ENCODE results near the gene FUOM. TPM values are rescaled to one million over a fixed set of nuclear protein-coding genes. Genes with fewer than 3 reads are reported as not detected.

Gene FUOM
- total RNA-seq, 1 donor from 2014 or later, result 42.6 TPM

DNA sequence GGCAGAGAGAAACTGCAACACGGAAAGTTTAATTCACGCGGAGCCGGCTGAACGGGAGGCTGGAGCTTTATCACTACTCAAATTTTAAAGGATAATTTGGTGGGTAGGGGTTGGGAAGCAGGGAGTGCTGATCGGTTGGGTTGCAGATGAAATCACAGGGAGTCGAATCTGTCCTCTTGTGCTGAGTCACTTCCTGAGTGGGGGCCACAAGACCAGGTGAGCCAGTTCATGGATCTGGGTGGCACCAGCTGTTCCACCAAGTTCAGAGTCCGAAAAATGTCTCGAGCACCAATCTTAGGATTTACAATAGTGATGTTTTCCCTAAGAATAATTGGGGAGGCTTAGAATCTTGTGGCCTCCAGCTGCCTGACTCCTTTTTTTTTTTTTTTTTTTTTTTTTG lies 14.3 kb downstream of the FUOM start:
- Mint-ChIP-seq H3K4me1 (no peaks in the 10 kb centered on the region), H3K36me3 (no peaks in the 10 kb centered on the region), H3K9me3 (peaks cover 12% of the 10 kb centered on the region), H3K27ac (no peak overlapping the region), H3K27me3 (ENCODE audit: low read depth) (peaks cover 42% of the 10 kb centered on the region), H3K4me3 (no peak overlapping the region)
- TF ChIP-seq, protein P1, sequence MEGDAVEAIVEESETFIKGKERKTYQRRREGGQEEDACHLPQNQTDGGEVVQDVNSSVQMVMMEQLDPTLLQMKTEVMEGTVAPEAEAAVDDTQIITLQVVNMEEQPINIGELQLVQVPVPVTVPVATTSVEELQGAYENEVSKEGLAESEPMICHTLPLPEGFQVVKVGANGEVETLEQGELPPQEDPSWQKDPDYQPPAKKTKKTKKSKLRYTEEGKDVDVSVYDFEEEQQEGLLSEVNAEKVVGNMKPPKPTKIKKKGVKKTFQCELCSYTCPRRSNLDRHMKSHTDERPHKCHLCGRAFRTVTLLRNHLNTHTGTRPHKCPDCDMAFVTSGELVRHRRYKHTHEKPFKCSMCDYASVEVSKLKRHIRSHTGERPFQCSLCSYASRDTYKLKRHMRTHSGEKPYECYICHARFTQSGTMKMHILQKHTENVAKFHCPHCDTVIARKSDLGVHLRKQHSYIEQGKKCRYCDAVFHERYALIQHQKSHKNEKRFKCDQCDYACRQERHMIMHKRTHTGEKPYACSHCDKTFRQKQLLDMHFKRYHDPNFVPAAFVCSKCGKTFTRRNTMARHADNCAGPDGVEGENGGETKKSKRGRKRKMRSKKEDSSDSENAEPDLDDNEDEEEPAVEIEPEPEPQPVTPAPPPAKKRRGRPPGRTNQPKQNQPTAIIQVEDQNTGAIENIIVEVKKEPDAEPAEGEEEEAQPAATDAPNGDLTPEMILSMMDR (IDR thresholded peaks at IDR 0.05; ENCODE audit: unreplicated experiment), result no peak
- no peak for DNase-seq (ENCODE audit: low spot score in 2 of 2, unreplicated experiment in 2 of 2)

DNA sequence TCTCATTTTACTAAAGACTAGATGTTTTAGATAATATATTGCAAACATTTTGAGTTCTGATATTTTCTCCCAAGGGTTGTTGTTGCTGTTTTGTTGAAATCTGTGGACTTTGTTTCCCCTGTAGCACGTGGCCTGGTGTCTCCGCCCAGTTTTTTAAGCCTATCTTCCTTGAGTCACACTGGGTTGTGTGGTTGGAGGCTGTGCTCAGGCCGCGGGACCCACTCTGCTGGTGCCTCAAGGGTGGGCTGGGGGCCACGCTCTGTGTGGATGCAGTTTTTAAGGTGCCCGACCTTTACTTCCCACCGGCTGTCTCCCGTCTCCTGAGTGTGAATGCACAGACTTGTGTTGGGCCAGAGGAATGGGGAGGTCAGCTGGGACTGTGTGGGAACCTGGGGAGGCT lies 14.9 kb downstream of the FUOM start:
- peaks cover 42% of the 10 kb centered on the region for H3K27me3 Mint-ChIP-seq (ENCODE audit: low read depth)
- no peak overlapping the region for H3K4me3 Mint-ChIP-seq
- H3K27ac Mint-ChIP-seq, result no peak overlapping the region
- H3K9me3 Mint-ChIP-seq, result peaks cover 12% of the 10 kb centered on the region
- H3K36me3 Mint-ChIP-seq, result no peaks in the 10 kb centered on the region
- DNase-seq (ENCODE audit: low spot score in 2 of 2, unreplicated experiment in 2 of 2), result no peak
- no peaks in the 10 kb centered on the region for H3K4me1 Mint-ChIP-seq
- TF ChIP-seq, protein P1 (IDR thresholded peaks at IDR 0.05; ENCODE audit: unreplicated experiment), result no peak

DNA sequence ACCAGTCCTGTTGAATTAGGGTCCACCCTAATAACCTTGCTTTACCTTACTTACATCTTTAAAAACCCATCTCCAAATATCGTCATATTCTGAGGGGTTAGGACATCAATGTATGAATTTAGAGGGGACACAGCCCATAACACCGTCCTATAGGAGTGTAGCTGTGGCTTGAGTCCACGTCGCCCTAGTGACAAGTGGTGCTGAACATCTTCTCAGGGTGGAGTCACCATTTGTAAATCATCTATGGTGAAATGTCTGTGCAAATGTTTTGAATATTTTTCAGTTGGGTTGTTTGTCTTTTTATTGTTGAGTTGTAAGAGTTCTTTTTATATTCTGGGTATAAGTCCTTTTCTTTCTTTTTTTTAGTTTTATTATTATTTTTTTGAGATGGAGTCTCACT lies 15.8 kb downstream of the FUOM start:
- Mint-ChIP-seq H3K4me3 (no peak overlapping the region), H3K27me3 (ENCODE audit: low read depth) (peaks cover 42% of the 10 kb centered on the region), H3K36me3 (no peaks in the 10 kb centered on the region), H3K27ac (no peak overlapping the region), H3K4me1 (no peaks in the 10 kb centered on the region), H3K9me3 (peaks cover 12% of the 10 kb centered on the region)
- no peak for DNase-seq (ENCODE audit: low spot score in 2 of 2, unreplicated experiment in 2 of 2)
- TF ChIP-seq, protein P1 (IDR thresholded peaks at IDR 0.05; ENCODE audit: unreplicated experiment), result no peak

DNA sequence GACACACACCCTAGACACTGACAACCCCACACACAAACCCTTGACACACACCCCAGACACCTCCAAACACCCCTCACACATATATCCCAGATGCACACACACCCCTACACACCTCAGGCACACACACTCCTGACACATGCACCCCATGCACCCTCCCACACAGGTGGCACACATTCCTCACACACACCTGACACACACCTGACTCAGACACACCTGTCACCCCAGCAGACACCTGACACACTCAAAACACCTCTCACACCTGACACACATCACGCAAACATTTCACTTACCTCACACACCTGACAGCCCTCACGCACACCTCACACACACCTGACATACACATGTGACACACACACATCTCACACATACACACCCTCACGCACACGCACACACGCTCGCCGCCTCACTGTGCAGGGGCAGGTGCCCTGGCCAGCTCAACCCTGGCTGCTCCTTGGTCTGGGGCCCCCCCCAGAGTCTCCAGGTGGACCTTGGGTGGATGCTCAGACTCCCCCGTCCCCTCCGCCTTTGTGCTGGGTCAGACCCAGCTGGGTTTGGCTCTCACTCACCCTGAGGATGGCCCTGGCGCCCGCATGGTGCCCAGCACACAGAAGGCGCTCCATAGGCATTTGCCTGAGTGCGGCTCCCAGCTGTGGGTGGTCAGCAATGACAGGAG lies 18.0 kb downstream of the FUOM start:
- Mint-ChIP-seq H3K4me1 (peaks cover under 1% of the 10 kb centered on the region), H3K27me3 (ENCODE audit: low read depth) (peaks cover 44% of the 10 kb centered on the region), H3K27ac (no peak overlapping the region), H3K36me3 (no peaks in the 10 kb centered on the region), H3K4me3 (no peak overlapping the region), H3K9me3 (peaks cover 5% of the 10 kb centered on the region)
- TF ChIP-seq, protein P1 (IDR thresholded peaks at IDR 0.05; ENCODE audit: unreplicated experiment), result no peak
- DNase-seq (ENCODE audit: low spot score in 2 of 2, unreplicated experiment in 2 of 2), result no peak

DNA sequence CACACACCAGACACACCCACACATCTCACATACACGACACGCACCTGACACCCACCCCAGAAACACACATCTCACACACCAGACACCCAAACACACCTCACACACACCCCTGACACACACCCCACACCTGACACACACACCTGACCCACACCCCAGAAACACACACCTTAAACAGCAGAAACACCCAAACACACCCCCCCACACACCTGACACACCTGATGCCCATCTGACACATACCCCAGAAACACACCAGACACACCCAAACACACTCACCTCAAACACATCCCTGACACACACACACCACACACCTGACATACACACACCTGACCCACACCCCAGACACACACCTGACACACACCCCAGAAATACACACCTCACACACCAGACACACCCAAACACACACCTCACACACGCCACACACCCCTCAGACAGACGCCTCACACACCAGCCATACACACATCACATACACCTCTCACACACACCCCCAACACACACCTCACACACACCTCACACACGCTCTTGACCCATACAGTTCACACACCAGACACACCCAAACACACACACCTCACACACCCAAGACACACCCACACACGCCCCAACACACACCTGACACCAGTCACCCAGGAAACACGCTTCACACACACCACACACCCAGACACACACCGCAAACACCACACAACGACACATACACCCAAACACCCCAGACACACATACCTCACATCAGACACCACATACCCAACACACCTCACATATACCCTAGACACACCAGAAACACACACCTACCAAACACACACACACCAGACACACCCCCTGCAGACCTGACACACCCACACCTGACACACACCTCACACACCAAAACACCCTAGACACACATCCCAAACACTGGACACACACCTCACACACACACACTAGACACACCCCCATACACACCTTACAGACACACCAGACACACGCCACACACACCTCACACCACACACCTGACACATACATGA lies 19.4 kb downstream of the FUOM start:
- H3K27ac Mint-ChIP-seq, result no peak overlapping the region
- peaks cover 5% of the 10 kb centered on the region for H3K9me3 Mint-ChIP-seq
- no peak overlapping the region for H3K4me3 Mint-ChIP-seq
- H3K27me3 Mint-ChIP-seq (ENCODE audit: low read depth), result peaks cover 41% of the 10 kb centered on the region
- TF ChIP-seq, protein P1 (IDR thresholded peaks at IDR 0.05; ENCODE audit: unreplicated experiment), result no peak
- H3K4me1 Mint-ChIP-seq, result peaks cover 3% of the 10 kb centered on the region
- DNase-seq (ENCODE audit: low spot score in 2 of 2, unreplicated experiment in 2 of 2), result no peak
- H3K36me3 Mint-ChIP-seq, result no peaks in the 10 kb centered on the region

Measured in mesothelial cell of epicardium (in vitro differentiated cells).